ENCODE results near the gene SEMA5B. TPM values are rescaled to one million over a fixed set of nuclear protein-coding genes. Genes with fewer than 3 reads are reported as not detected.

The SEMA5B gene
- total and polyA plus RNA-seq, 4 donors = 0.20 to 1.1 (median 0.23) TPM

DNA sequence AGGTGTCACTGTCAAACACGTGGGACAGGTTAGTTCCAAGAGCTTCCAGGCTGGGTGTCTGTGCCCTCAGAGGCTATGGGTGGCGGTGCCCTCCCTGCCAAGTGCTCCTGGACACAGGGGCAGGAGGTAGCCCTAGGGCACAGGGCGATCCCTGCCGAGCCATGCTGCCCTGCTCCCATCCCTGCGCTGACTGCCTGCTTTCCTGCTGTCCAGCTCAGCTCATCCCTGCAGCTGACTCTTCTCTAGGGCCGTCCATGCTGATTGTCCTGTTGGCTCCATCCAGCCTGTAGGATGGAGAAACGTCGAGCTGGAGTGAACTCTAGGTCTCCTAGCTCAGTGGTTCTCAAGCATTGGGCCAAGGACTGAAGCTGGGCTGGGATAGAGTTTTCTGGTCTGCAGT lies 42.9 kb upstream of the SEMA5B start (continued):
- TF ChIP-seq, protein P1, sequence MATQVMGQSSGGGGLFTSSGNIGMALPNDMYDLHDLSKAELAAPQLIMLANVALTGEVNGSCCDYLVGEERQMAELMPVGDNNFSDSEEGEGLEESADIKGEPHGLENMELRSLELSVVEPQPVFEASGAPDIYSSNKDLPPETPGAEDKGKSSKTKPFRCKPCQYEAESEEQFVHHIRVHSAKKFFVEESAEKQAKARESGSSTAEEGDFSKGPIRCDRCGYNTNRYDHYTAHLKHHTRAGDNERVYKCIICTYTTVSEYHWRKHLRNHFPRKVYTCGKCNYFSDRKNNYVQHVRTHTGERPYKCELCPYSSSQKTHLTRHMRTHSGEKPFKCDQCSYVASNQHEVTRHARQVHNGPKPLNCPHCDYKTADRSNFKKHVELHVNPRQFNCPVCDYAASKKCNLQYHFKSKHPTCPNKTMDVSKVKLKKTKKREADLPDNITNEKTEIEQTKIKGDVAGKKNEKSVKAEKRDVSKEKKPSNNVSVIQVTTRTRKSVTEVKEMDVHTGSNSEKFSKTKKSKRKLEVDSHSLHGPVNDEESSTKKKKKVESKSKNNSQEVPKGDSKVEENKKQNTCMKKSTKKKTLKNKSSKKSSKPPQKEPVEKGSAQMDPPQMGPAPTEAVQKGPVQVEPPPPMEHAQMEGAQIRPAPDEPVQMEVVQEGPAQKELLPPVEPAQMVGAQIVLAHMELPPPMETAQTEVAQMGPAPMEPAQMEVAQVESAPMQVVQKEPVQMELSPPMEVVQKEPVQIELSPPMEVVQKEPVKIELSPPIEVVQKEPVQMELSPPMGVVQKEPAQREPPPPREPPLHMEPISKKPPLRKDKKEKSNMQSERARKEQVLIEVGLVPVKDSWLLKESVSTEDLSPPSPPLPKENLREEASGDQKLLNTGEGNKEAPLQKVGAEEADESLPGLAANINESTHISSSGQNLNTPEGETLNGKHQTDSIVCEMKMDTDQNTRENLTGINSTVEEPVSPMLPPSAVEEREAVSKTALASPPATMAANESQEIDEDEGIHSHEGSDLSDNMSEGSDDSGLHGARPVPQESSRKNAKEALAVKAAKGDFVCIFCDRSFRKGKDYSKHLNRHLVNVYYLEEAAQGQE (IDR thresholded peaks at IDR 0.05) = peak; percentile 97
- TF ChIP-seq, protein P2, sequence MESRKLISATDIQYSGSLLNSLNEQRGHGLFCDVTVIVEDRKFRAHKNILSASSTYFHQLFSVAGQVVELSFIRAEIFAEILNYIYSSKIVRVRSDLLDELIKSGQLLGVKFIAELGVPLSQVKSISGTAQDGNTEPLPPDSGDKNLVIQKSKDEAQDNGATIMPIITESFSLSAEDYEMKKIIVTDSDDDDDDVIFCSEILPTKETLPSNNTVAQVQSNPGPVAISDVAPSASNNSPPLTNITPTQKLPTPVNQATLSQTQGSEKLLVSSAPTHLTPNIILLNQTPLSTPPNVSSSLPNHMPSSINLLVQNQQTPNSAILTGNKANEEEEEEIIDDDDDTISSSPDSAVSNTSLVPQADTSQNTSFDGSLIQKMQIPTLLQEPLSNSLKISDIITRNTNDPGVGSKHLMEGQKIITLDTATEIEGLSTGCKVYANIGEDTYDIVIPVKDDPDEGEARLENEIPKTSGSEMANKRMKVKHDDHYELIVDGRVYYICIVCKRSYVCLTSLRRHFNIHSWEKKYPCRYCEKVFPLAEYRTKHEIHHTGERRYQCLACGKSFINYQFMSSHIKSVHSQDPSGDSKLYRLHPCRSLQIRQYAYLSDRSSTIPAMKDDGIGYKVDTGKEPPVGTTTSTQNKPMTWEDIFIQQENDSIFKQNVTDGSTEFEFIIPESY (IDR thresholded peaks at IDR 0.05) = no peak
- TF ChIP-seq EGR1 (IDR thresholded peaks at IDR 0.05; ENCODE audit: low read depth in 2 of 2) = no peak

DNA sequence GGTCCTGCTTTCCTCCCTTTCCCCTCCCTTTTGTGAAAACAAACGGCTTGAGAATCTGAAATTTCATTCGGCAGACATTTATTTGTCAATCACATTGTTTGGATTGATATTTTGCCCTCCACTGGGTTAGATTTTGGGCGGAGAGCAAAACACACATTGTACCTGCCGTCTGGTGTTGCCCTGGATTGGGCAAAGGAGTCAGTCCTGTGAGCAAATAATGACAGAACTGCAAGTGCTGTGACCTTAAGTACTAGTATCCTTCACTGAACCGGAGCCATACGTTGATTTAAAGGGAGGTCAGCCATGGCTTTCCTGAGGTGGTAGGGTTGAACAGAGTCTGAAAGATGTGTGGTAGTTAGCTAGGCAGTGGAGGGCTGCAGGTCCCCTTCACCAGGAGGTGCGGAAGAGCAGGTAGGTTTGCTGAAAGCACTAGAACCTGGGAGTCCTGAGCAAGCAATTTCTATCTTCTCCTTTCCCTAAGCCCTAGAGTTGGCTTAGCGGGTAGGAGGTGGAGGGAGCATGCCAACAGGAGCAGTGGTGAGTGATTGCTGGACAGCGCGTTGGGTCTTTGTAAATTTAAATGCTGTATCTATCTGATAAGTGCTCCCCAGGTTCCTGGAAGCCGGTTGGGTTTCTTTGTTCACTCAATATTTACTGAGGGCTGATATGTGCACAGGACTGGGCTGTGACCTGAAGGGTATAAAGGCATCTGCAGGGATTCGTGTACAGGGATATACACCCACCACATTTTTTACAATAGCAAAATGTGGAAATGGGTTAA lies 41.2 kb upstream of the SEMA5B start:
- Histone ChIP-seq H3K9ac (ENCODE audit: low read depth in 1 of 2, low read length in 2 of 2) (peak overlapping the region in 1 of 2 donors; percentile 73), H3K27ac (ENCODE audit: low read depth in 1 of 2, low read length in 2 of 2) (peak overlapping the region; percentile 93 to 95), H3K27me3 (ENCODE audit: control insufficient read depth in 4 of 4, insufficient read depth in 4 of 4, low read length in 3 of 4) (no peaks in the 10 kb centered on the region), H3K4me1 (ENCODE audit: control insufficient read depth in 4 of 4, insufficient read depth in 4 of 4, low read length in 3 of 4) (peaks cover 8 to 57% (median 40%) of the 10 kb centered on the region in 4 donors), H3K9me3 (ENCODE audit: control insufficient read depth in 4 of 4, low read length in 3 of 4) (no peaks in the 10 kb centered on the region), H3K4me3 (ENCODE audit: low read depth in 1 of 3, low read length in 3 of 3) (peak overlapping the region; percentile 68 to 94 (median 87)), H3K36me3 (ENCODE audit: control insufficient read depth in 4 of 4, insufficient read depth in 3 of 4, low read depth in 1 of 4, low read length in 3 of 4) (no peaks in the 10 kb centered on the region)
- DNase-seq (ENCODE audit: low spot score) = no peak
- TF ChIP-seq EGR1 (IDR thresholded peaks at IDR 0.05; ENCODE audit: low read depth in 2 of 2) (no peak), RAD21 (IDR thresholded peaks at IDR 0.05) (peak; percentile 33 to 37), HNF4A (conservative IDR thresholded peaks at IDR 0.05) (peak; percentile 87 to 89), GABPA (IDR thresholded peaks at IDR 0.05 in 1 of 2, conservative IDR thresholded peaks at IDR 0.05 in 1 of 2) (no peak), RXRA (IDR thresholded peaks at IDR 0.05) (peak; percentile 89 to 92), FOXA2 (IDR thresholded peaks at IDR 0.05) (peak; percentile 78), SP1 (IDR thresholded peaks at IDR 0.05) (peak; percentile 84), HNF4G (IDR thresholded peaks at IDR 0.05) (peak; percentile 43), TAF1 (conservative IDR thresholded peaks at IDR 0.05) (no peak), NR2F2 (IDR thresholded peaks at IDR 0.05) (no peak), JUND (IDR thresholded peaks at IDR 0.05) (peak; percentile 64 to 84), FOXA1 (IDR thresholded peaks at IDR 0.05) (peak; percentile 80), YY1 (IDR thresholded peaks at IDR 0.05) (peak; percentile 33)
- TF ChIP-seq, protein P3, sequence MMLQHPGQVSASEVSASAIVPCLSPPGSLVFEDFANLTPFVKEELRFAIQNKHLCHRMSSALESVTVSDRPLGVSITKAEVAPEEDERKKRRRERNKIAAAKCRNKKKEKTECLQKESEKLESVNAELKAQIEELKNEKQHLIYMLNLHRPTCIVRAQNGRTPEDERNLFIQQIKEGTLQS (IDR thresholded peaks at IDR 0.05) = peak; percentile 57
- TF ChIP-seq, protein P2 (IDR thresholded peaks at IDR 0.05) = peak; percentile 78
- TF ChIP-seq, protein P4, sequence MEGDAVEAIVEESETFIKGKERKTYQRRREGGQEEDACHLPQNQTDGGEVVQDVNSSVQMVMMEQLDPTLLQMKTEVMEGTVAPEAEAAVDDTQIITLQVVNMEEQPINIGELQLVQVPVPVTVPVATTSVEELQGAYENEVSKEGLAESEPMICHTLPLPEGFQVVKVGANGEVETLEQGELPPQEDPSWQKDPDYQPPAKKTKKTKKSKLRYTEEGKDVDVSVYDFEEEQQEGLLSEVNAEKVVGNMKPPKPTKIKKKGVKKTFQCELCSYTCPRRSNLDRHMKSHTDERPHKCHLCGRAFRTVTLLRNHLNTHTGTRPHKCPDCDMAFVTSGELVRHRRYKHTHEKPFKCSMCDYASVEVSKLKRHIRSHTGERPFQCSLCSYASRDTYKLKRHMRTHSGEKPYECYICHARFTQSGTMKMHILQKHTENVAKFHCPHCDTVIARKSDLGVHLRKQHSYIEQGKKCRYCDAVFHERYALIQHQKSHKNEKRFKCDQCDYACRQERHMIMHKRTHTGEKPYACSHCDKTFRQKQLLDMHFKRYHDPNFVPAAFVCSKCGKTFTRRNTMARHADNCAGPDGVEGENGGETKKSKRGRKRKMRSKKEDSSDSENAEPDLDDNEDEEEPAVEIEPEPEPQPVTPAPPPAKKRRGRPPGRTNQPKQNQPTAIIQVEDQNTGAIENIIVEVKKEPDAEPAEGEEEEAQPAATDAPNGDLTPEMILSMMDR (IDR thresholded peaks at IDR 0.05; ENCODE audit: low read depth, low read length, missing input control) = no peak
- TF ChIP-seq, protein P1 (IDR thresholded peaks at IDR 0.05) = peak; percentile 90
- TF ChIP-seq, protein P5, sequence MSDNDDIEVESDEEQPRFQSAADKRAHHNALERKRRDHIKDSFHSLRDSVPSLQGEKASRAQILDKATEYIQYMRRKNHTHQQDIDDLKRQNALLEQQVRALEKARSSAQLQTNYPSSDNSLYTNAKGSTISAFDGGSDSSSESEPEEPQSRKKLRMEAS (IDR thresholded peaks at IDR 0.05) = peak; percentile 14
- WGBS = 26% methylated on average over 12 of the region's 12 CpGs

Measured in liver (tissue), 9 donors.